Upper lobe of left lung (tissue), 6 donors: ENCODE results near the gene EHF. TPM values are rescaled to one million over a fixed set of nuclear protein-coding genes. Genes with fewer than 3 reads are reported as not detected.

Experiments
- ATAC-seq, 2 donors: fragments of 200-7000 bp; cut with Tn5 transposase; one replicate each; pipeline ENCODE4 v1.9.1; 2022; ENCODE audit warnings: mild to moderate bottlenecking in 2 of 2, moderate library complexity in 2 of 2; ENCODE audit not compliant: low FRiP score in 2 of 2
- DNase-seq, 2 donors: peaks; one replicate each; pipeline ENCODE4 v3.0.0-alpha.2; 2019 to 2020
- H3K27ac ChIP-seq, 4 donors: fragments of 200-600 bp; sonication (generic); one replicate each; pipeline ENCODE4 v1.5.1; 2016 to 2019
- H3K27me3 ChIP-seq, 4 donors: fragments of 200-600 bp; sonication (generic); one replicate each; pipeline ENCODE4 v1.5.1; 2017 to 2019
- H3K36me3 ChIP-seq, 4 donors: fragments of 200-600 bp; sonication (generic); one replicate each; pipeline ENCODE4 v1.5.1; 2016 to 2019
- H3K4me1 ChIP-seq, 4 donors: fragments of 200-600 bp; sonication (generic); one replicate each; pipeline ENCODE4 v1.5.1; 2018 to 2019
- H3K4me3 ChIP-seq, 4 donors: fragments of 200-600 bp; sonication (generic); one replicate each; pipeline ENCODE4 v1.5.1; 2017 to 2019; ENCODE audit warnings: mild to moderate bottlenecking in 2 of 4, moderate library complexity in 1 of 4
- H3K9me3 ChIP-seq, 4 donors: fragments of 200-600 bp; sonication (generic); one replicate each; pipeline ENCODE4 v1.5.1; 2018 to 2019
- EP300 ChIP-seq, 4 donors: sonication (generic); formaldehyde crosslinking; IDR thresholded peaks; one replicate each; pipeline ENCODE4 v1.5.1; 2017; ENCODE audit warnings: antibody characterized with exemption in 4 of 4, control low read depth in 2 of 4
- POLR2A ChIP-seq, 4 donors: fragments of 450-650 bp; IDR thresholded peaks; one replicate each; pipeline ENCODE4 v1.5.1; 2016 to 2017; ENCODE audit warnings: antibody characterized with exemption in 4 of 4, mild to moderate bottlenecking in 2 of 4
- POLR2AphosphoS5 ChIP-seq, 2 donors: sonication (generic); formaldehyde crosslinking; IDR thresholded peaks; one replicate each; pipeline ENCODE4 v1.5.1; 2017; ENCODE audit warnings: antibody characterized with exemption in 2 of 2
- WGBS, 2 donors: methylation state at CpG; one replicate each; pipeline ENCODE4 v1.1.5; 2017 to 2018; 5-methylcytosine and 5-hydroxymethylcytosine counted together
- total RNA-seq, 6 donors: library from RNA; depleted of rRNA in 4 of 6; stranded (reverse); fragments of >200 nt in 4 of 6; gene quantifications; one replicate each; pipeline versions ENCODE4 v1.1.0 to v1.2.1, GENCODE V29; 2016 to 2021
- TF ChIP-seq, protein P1 (sequence below), 6 experiments: fragments of 450-650 bp in 4 of 6; fragments of 200-600 bp in 2 of 6; sonication (generic) in 2 of 6; IDR thresholded peaks; one replicate each; pipeline ENCODE4 v1.5.1; 2016 to 2019; ENCODE audit warnings: antibody characterized with exemption in 6 of 6
- donor health status: DM: no; HTN: no; CAD: no; lungs with moderate emphysema.
- donor health status: DM: no; HTN: yes; CAD: no; lungs with severe emphysema.

The EHF gene
- total RNA-seq, 6 donors from 2014 or later = 31.8 to 122 (median 57.7) TPM

DNA sequence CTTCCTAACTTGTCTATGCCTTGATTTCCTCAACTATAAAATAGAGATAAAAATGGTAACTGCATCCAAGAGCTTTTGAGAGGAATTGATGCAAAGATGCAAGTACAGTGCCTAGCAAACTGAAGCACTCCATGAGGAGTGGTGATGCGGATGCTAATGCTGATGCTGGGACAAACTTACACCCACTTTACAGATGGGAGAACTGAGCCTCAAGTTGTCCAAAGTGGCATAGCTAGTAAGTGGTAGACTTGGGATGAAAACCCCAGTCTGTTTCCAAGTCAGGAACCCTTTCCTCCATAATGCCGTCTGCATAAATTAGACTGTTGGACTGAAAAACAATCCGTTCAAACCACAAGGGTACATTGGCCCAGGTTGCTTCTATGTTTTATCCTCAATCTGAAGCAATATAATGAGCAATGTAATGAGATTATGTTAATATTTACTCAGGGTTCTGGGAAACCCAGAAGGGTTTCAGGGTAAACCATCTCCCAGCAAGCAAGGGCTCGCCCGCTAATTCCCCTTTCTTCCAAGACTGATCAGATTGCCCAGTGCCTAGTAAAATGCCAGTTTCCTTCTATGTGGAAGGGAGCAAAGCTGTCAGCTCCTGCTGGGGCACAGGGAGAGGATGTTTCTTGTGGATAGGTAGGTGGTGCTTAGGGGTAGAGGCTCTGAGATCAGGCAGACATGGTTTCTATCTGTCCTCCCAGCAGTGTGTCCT, 10.4 kb upstream of the EHF start:
- H3K9me3 ChIP-seq = no peaks in the 10 kb centered on the region
- no peak for DNase-seq
- H3K4me3 ChIP-seq = no peak overlapping the region
- WGBS, 2 donors = 72 to 84% methylated on average over 5 of the region's 5 CpGs
- H3K36me3 ChIP-seq = no peaks in the 10 kb centered on the region
- no peak overlapping the region for H3K27ac ChIP-seq
- peaks cover 0 to 11% (median 6%) of the 10 kb centered on the region in 4 donors for H3K4me1 ChIP-seq
- no peaks in the 10 kb centered on the region for H3K27me3 ChIP-seq
- no peak for TF ChIP-seq EP300 (IDR thresholded peaks at IDR 0.05)
- TF ChIP-seq, protein P1, sequence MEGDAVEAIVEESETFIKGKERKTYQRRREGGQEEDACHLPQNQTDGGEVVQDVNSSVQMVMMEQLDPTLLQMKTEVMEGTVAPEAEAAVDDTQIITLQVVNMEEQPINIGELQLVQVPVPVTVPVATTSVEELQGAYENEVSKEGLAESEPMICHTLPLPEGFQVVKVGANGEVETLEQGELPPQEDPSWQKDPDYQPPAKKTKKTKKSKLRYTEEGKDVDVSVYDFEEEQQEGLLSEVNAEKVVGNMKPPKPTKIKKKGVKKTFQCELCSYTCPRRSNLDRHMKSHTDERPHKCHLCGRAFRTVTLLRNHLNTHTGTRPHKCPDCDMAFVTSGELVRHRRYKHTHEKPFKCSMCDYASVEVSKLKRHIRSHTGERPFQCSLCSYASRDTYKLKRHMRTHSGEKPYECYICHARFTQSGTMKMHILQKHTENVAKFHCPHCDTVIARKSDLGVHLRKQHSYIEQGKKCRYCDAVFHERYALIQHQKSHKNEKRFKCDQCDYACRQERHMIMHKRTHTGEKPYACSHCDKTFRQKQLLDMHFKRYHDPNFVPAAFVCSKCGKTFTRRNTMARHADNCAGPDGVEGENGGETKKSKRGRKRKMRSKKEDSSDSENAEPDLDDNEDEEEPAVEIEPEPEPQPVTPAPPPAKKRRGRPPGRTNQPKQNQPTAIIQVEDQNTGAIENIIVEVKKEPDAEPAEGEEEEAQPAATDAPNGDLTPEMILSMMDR (IDR thresholded peaks at IDR 0.05) = no peak
- ATAC-seq = no peak

DNA sequence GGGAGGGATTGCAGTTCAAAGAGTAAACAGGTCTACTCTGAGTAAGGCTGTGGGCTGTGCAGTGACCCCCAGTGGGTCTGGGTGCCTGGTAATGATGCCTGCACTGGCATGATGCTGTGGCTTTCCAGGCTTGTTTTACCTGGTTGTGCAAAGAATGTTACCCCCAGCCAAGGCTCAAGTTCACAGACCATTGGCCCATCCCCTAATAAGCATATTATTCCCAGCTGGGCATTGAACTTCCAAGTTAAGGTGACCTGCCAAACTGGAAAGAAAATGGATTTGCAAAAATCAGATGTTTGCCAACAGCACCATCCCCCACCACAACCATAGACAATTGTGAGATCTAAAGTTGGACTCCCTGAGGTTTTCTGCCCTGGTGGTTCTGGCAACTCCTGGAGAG, 7.9 kb upstream of the EHF start:
- Histone ChIP-seq H3K27ac (no peak overlapping the region), H3K4me3 (no peak overlapping the region), H3K36me3 (no peaks in the 10 kb centered on the region), H3K9me3 (no peaks in the 10 kb centered on the region), H3K4me1 (peaks cover 0 to 11% (median 6%) of the 10 kb centered on the region in 4 donors), H3K27me3 (no peaks in the 10 kb centered on the region)
- no peak for ATAC-seq
- TF ChIP-seq POLR2AphosphoS5 (IDR thresholded peaks at IDR 0.05) (no peak), POLR2A (IDR thresholded peaks at IDR 0.05) (no peak), EP300 (IDR thresholded peaks at IDR 0.05) (no peak)
- TF ChIP-seq, protein P1 (IDR thresholded peaks at IDR 0.05) = no peak
- no peak for DNase-seq

DNA sequence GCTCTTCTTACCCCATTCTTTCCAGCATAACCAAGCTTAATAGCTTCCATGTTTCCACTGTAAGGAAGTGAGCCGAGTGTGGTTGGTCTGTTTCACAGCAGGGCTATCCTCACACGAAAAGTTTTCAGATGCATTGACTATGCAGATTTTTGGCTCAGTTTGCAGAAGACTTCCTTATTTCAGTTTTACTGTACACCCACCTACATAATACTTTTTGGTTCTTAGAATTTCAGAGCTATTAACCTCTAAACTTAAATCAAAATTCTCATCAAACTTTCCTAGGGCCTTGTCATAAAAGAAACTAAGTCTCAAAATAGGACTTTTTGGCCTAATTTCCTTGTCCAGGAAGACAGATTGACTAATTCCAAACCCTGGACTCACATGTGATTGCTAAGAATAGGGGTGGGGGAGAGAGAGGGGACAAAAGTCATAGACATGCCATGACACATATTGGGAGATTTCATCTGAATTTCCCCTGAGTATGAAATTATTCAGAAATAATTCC, 7.3 kb upstream of the EHF start:
- Histone ChIP-seq H3K9me3 (no peaks in the 10 kb centered on the region), H3K4me3 (no peak overlapping the region), H3K4me1 (peaks cover 0 to 11% (median 6%) of the 10 kb centered on the region in 4 donors), H3K36me3 (no peaks in the 10 kb centered on the region), H3K27ac (no peak overlapping the region), H3K27me3 (no peaks in the 10 kb centered on the region)
- TF ChIP-seq POLR2AphosphoS5 (IDR thresholded peaks at IDR 0.05) = no peak
- TF ChIP-seq, protein P1 (IDR thresholded peaks at IDR 0.05) = no peak
- TF ChIP-seq POLR2A (IDR thresholded peaks at IDR 0.05) = no peak
- 43 to 62% methylated on average over 2 of the region's 2 CpGs for WGBS, 2 donors
- DNase-seq (no peak), ATAC-seq (peak in 1 of 2 donors; percentile 51)

DNA sequence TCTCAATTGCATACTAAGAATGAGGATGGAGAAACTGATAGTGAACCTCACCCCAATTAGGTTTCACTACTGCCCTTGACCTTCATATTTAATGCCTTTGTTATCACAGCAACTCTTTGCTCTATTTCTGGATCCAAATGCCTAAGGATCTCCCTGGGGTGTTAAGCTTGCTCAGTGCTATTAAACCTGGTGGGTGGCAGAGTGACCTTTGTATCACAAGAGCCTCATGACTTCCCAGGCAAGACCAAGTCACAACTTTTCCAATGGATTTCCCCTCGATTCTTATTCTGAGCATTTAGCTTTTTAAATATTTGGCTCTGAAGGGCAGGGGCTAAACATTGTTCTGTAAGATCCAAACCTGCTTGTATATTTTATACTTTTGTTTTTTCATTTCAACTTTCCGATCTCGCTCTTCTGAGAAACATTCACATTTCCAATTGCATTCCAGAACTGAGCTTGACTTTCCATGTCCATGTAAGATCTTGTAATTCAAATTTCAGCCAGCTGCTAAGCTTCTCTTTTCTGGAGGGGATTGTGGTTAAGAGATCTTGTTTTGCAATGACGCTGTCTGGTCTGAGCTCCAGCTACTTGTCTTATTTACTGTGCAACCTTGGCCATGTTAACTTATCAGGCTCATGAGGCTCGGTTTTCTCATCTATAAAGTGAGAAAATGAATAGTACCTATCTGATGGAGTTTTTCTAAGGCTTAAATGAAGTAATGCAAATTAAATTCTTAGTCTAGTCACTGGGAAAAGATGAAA, 6.4 kb upstream of the EHF start:
- Histone ChIP-seq H3K36me3 (no peaks in the 10 kb centered on the region), H3K4me3 (no peak overlapping the region), H3K9me3 (no peaks in the 10 kb centered on the region), H3K27me3 (no peaks in the 10 kb centered on the region), H3K27ac (no peak overlapping the region), H3K4me1 (peaks cover 0 to 11% (median 6%) of the 10 kb centered on the region in 4 donors)
- TF ChIP-seq, protein P1 (IDR thresholded peaks at IDR 0.05) = no peak
- TF ChIP-seq EP300 (IDR thresholded peaks at IDR 0.05) = no peak
- TF ChIP-seq POLR2A (IDR thresholded peaks at IDR 0.05) = no peak
- TF ChIP-seq POLR2AphosphoS5 (IDR thresholded peaks at IDR 0.05) = no peak
- DNase-seq (no peak), ATAC-seq (peak in 1 of 2 donors; percentile 88)
- 47 to 60% methylated on average over 5 of the region's 5 CpGs for WGBS, 2 donors
